SHP77 (cell line): ENCODE measurements around the gene ZNF316.
"Not testable (repeated sequence)": the region's sequence is repeated elsewhere in the genome, so short reads cannot be mapped to it uniquely, and the experiment has no call there.

ENCODE experiments used
- DNase-seq, 2 experiments: peaks; one replicate each; lab custom pipeline; 2025; lab: John Stamatoyannopoulos, UW

ZNF316 gene

DNA sequence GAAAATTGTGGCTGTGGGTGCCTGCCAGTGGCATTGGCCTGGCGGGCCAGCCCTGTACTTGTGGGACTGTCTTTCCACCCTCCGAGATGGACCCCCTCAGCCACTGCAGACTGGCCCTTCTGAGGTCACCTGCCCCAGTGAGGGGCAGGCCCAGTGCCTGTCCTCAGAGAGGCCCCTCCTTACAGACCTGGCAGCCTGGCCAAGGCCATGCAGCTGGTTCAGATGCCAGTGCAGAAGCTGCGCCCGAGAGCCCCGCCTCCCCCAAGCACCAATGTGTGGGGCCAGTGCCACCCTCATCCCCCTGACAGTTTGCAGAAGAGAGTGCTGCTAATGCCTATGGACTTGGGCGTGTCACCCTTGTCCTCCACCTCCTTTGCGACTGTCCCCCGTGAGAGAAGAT is 10.0 kb downstream of the ZNF316 start:
- DNase-seq: no peak

DNA sequence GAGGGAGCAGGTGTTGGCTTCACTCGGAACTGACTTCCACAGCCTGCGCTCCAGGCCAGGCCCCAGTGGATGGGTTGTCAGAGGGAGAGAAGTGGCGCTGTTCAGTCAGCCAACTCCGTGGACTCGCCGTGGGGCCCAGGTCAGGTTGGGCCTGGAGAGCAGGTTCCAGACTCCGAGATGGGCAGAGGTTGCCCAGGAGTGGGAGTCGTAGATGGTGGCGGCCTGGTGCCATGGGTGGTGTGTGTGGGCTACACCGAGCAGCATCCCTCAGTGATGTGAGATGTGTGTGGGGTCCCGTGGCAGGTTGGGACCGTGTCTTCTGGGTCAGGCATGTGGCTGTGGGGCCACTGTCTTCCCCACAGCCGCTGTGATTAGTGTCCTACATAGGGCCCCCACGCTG is 10.4 kb downstream of the ZNF316 start:
- no peak for DNase-seq

DNA sequence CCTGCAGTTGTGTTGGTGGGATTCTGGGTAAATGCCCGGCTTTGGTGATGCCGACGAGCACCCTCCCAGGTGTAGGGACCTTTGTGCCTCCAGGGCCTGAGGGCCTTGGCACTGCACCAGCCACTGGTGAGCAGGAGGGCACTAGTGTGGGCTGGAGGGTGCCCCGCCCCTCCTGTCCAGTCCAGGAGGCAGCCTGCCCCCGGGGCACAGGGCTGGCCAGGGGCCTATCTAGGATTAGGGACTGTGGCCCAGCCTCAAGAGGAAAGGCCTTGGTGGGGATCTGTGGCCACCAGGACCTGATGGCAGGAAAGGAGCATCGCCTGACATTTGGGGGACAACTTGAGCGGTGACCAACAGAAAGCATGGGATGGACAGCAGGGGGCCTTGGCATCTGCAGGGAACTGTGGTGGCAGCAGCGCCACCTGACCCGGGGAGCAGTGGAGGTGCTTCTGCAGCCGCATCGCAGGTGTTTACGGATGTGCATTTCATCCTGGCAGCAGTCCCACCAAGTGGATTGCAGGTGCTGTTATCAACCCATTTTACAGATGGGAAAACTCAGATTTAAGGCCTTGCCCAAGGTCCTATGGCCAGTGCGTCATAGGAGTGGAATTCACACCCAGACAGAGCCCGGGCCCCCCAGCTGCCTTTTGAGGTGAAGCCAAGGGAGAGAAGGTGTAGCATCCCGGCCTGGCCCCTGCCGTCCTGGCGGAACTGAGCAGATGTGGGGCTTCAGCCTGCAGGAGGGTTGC is 11.1 kb downstream of the ZNF316 start:
- DNase-seq: no peak

DNA sequence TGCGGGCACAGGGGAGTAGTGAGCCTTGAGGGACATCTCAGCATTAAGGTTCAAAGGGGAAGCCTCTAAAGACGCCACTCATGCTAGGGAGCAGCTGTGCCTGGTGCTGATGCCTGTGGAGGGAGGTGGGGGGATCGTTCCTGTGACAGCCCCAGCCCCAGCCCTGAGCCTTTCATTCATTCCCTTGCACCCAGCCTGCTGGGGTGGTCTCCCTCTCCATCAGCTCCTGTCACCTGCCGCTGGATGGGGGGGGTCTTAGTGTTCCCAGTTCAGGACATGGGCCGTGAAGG is 11.6 kb downstream of the ZNF316 start:
- no peak for DNase-seq

DNA sequence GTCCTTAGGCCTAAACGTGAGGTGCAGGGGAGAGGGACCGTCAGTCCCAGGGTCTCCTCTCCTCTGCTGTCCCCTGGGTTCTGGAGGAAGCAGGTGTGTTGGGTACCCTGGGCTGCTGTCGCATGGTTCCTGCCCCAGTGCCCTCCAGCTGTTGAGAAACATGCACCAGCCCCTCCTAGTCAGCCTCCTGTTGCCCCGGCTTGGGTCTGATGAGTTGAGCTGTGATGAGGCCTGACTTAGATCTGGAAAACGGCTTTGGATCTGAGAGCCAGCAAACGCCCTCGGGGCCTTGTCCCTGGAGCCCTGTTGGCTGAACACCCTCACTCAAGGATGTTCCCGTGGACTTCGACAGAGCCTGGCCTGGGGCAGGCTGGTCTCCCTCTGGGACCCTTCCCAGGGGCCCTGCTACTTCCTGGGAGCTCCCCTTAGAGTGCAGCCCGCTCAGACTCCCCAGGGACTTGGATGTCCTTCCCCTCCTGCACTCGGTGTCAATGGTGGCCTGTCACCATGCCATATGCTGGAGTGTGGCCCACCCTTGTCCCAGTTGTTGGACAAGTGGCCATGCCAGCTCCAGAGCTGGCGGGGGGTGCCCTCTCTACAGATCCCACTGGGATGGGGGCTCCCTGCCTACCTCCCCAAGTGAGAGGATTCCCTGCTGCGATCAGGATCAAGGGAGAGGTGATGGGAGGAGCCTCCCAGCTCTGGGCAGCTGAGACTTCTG is 12.3 kb downstream of the ZNF316 start:
- no peak for DNase-seq

DNA sequence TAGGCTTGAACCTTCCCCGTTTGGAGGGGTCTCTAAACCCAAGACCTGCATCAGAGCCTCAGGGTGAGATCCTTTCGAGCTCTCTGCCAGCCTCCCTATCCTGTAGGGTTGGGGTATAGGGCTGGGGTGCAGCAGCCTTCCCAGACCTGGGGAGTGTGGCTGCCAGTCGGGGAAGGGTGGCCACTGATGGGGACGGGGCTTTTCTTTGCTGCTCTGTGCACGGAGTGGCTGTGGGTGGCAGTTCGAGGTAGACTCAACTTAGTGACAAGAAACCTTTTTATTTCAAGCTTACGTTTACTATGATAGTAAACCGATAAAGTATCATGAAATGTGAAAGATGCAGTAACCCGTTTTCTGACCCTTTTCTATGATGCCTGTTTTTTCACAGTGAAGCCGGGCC is 13.0 kb downstream of the ZNF316 start:
- no peak for DNase-seq

DNA sequence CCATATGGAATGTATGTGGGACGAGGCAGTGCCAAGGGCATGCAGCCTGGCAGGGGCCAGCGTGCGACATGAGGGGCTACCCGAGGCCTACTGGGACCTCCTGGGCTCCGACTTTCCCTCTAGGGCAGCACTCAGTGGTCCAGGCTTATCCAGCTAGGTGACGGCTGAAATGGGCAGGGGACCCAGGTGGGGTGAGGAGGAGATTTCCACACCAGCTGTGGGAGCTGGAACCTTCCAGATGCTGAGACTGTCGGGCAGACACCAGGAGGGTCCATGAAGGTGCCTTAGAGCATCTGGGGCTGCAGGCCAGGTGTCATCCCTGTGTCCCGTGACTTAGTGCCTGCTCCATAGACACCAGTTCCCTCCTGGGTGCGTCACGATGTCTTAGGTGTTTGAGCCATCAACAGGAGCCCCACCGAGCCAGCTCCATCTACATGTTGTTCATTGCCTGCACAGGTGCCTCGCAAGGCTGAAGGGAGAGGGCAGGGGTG is 13.4 kb downstream of the ZNF316 start:
- no peak for DNase-seq

- DNase-seq: no peak
These were observed 14.8 kb downstream of the ZNF316 start for GRCh38 chr7:6651851-6652445.

DNA sequence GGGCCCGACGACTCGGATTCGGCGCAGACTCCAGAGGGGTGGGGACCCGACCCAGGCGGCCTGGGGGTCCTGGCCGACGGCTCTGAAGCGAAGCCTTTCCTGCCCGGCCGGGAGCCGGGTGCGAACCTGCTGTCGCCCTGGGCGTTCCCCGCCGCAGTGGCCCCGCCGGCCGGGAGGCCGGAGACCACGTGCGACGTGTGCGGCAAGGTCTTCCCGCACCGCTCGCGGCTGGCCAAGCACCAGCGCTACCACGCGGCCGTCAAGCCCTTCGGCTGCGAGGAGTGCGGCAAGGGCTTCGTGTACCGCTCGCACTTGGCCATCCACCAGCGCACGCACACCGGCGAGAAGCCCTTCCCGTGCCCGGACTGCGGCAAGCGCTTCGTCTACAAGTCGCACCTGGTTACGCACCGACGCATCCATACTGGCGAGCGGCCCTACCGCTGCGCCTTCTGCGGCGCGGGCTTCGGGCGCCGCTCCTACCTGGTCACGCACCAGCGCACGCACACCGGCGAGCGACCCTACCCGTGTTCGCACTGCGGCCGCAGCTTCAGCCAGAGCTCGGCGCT is 15.4 kb downstream of the ZNF316 start:
- no peak for DNase-seq

DNA sequence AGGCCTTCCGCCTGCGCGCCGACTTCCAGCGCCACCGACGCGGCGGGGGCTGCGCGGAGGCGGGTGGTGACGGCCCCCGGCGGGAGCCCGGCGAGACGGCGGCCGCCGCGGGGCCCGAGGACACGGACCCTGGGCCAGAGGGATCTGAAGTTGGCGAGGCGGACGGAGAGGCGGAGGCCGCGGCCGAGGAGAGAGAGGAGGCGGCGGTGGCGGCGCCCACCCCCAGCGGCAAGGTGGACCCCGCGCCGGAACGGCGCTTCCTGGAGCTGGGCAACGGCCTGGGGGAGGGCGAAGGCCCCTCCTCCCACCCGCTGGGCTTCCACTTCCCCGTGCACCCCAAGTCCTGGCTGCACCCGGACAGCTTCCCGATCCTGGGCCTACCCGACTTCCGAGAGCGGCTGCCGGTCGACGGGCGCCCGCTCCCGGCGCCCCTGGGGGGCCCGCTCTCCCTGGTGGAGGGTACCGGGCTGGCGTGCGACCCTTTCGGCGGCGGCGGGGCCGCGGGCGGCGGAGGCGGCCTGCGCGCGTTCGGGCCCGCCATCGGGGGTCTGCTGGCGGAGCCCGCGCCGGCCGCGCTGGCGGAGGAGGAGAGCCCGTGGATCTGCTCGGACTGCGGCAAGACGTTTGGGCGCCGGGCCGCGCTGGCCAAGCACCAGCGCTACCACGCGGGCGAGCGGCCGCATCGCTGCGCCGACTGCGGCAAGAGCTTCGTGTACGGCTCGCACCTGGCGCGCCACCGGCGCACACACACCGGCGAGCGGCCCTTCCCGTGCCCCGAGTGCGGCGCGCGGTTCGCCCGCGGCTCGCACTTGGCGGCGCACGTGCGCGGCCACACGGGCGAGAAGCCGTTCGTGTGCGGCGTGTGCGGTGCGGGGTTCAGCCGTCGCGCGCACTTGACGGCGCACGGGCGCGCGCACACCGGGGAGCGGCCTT is 16.2 kb downstream of the ZNF316 start:
- DNase-seq: no peak

GRCh38 chr7:6654113-6654841 is 17.2 kb downstream of the ZNF316 start:
- DNase-seq: no peak

DNA sequence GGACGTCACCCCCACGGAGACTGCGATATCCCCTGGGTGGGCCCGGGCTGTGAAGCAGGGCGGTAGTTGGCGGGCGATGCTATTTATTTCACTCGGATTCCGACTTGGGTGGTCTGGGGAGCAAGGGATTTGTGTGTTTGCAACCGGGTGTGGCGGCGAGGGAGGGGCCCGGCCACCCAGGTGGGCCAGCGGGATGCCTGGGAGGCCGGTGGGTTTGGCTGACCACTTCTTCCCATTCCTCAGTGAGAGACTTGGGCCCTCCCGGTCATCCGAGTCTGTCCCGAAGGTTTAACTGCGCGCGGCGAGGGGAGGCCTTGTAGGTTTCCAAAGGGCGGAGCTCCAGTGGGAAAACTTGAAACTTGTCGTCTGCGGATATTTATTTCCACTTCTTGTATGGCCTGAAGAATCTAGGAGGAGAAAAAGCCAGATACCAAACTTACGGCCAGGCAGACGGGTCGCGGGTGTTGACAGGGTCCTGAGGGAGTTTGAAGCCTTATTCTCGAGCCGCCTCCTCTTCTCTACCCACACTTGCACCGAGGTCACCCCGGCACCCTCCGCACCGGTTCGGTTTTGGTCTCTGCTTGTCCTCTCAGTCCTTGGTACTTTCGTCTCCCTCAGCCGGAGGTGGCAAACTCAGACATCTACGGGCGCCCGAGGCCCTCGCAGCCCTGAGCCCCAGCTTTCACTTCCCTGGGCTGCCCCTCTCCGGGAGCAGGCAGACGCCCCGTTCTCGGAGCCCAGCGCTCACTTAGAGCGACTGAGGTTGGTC is 17.9 kb downstream of the ZNF316 start:
- no peak for DNase-seq

DNA sequence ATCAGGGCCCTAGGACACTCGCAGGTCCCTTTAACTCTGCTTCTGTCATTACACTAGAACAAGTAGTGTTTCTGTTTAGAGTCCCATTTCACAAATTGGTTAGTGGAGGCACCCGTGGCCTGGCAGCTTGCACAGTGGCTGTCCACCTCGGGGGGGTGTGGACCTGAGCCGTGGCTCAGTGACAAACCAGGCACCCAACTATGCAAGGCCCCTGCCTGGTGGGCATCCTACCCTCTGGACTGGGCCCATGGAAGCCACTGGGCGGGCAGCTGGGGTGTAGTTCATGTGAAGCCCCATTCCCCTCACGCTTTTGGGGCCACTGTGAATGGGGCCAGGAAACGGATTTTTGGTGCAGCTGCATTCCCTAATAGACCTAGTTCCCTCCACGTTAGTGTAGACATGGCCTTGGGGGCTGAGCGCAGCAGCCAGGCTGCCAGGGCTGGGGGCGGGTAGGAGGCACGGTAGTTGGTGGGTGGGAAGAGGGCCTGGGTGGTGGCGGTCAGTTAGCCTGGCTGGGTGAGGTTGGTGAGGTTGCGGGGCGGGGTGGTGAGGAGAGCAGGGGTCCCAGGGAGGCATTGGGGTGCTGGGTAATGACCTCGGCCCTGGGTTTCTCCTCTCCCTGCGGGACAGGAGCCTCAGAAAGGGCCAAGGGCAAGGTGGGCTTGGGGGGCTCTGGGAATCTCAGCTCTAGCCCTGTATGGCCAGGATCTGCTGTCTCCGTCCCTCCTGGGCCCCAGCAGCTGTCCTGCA is 18.7 kb downstream of the ZNF316 start:
- no peak for DNase-seq

DNA sequence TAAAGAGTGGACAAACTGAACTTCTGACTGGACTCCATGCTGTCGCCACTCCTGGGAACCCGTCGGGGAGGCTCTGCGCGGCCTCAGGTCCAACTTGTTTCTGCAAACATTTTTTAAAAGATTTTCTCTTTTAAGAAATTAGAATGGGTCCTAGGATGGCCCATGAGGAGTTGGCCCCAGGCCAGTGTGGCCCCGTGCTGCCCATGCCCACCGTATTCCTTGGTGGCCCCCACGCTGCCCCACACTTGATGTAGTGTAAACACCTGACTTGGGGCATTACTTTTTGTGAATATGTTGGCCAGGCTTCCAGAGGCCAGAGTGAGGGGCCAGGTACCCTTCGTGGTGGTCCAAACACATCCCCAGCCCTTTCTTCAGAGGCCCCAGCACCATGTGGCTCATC is 19.3 kb downstream of the ZNF316 start:
- DNase-seq: no peak

DNA sequence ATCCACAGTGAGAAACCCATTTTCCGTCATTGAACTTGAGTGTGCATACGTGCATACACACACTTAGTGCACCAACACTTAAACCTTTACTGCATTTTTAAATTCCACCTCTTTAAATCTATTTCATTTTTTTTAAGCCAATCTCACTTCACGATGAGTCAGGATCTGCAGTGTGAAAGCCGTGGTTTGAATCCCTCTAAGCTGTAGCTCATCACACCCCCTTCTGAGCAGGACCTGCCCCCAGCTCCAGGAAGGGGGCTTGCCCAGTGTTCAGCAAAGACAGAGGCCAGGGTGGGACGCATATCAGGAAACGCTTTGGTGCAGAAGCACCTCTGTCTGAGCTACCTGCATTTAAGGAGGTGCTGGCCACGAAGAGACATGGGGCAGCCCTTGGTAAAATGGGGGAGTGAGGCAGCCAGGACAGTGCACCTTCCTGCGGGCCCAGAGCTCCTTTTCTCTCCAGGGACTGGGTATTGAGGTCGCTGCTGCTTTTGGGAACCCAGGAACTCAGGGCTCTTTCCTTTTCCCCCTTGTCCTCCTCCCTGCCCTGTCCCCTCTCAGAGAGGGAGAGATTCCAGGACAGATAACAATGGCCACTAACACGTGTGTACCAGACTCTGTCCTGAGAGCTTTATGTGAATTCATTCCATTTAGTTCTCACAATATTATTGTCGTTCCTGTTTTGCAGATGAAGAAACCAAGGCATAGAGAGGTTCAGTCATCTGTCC is 21.7 kb downstream of the ZNF316 start:
- DNase-seq: no peak

GRCh38 chr7:6670851-6671250 is 33.7 kb downstream of the ZNF316 start:
- not testable (repeated sequence) for DNase-seq

GRCh38 chr7:6675807-6676405 is 38.8 kb downstream of the ZNF316 start:
- no peak for DNase-seq

- no peak for DNase-seq
These were observed 43.0 kb downstream of the ZNF316 start for GRCh38 chr7:6680146-6680545.

GRCh38 chr7:6691103-6691502 is 54.0 kb downstream of the ZNF316 start:
- DNase-seq: no peak
